Stimulated activated CD8-positive, alpha-beta memory T cell treated with anti-CD3 and anti-CD28 coated beads, Interleukin-15, amount 100 ng/mL, for 1 hour (primary cell): ENCODE results near the gene PNKD.

Experiments used
- DNase-seq: peaks from one replicate; pipeline ENCODE4 v3.0.0-alpha.2; 2020; ENCODE audit warnings: low read depth

Gene PNKD

GRCh38 chr2:218269900-218270720 lies at the start of gene PNKD, which contains the start of gene AAMP:
Gene PNKD (plus strand): TSS chr2:218270519. CDS start chr2:218270536, 17 bp downstream.
Gene AAMP (minus strand): TSS chr2:218270137. CDS start chr2:218270086, 51 bp downstream.
- DNase-seq, result peak; percentile 100

- no peak for DNase-seq
Measured at GRCh38 chr2:218221000-218221399, 49.3 kb upstream of the PNKD start.

- DNase-seq, result no peak
Measured at GRCh38 chr2:218223046-218223445, 47.3 kb upstream of the PNKD start.

GRCh38 chr2:218224186-218224585 lies 46.1 kb upstream of the PNKD start:
- no peak for DNase-seq

- no peak for DNase-seq
Measured at GRCh38 chr2:218226903-218227302, 43.4 kb upstream of the PNKD start.

GRCh38 chr2:218228366-218229090 lies 41.8 kb upstream of the PNKD start:
- DNase-seq, result no peak

GRCh38 chr2:218229239-218229638 lies 41.1 kb upstream of the PNKD start:
- no peak for DNase-seq

- no peak for DNase-seq
Measured at GRCh38 chr2:218229851-218230250, 40.5 kb upstream of the PNKD start.

- DNase-seq, result no peak
Measured at GRCh38 chr2:218230882-218231281, 39.4 kb upstream of the PNKD start.

GRCh38 chr2:218233543-218233942 lies 36.8 kb upstream of the PNKD start:
- no peak for DNase-seq

GRCh38 chr2:218234521-218234920 lies 35.8 kb upstream of the PNKD start:
- DNase-seq, result no peak

- DNase-seq, result no peak
Measured at GRCh38 chr2:218235017-218235416, 35.3 kb upstream of the PNKD start.

- DNase-seq, result no peak
Measured at GRCh38 chr2:218236829-218237228, 33.5 kb upstream of the PNKD start.

GRCh38 chr2:218238887-218239286 lies 31.4 kb upstream of the PNKD start:
- DNase-seq, result no peak

GRCh38 chr2:218244204-218244603 lies 26.1 kb upstream of the PNKD start:
- DNase-seq, result no peak

- DNase-seq, result no peak
Measured at GRCh38 chr2:218244665-218245064, 25.7 kb upstream of the PNKD start.

- DNase-seq, result no peak
Measured at GRCh38 chr2:218245214-218245613, 25.1 kb upstream of the PNKD start.

- no peak for DNase-seq
Measured at GRCh38 chr2:218249691-218250090, 20.6 kb upstream of the PNKD start.

GRCh38 chr2:218252509-218253231 lies 17.6 kb upstream of the PNKD start:
- no peak for DNase-seq

GRCh38 chr2:218253232-218253625 lies 17.1 kb upstream of the PNKD start:
- DNase-seq, result no peak

GRCh38 chr2:218255446-218255845 lies 14.9 kb upstream of the PNKD start:
- no peak for DNase-seq

GRCh38 chr2:218256612-218257350 lies 13.5 kb upstream of the PNKD start:
- DNase-seq, result no peak
